Left renal cortex interstitium (tissue), 4 donors: Measurements from ENCODE around the gene FBP1. TPM values are rescaled to one million over a fixed set of nuclear protein-coding genes. Genes with fewer than 3 reads are reported as not detected.
"Not testable (repeated sequence)": the region's sequence is repeated elsewhere in the genome, so short reads cannot be mapped to it uniquely, and the experiment has no call there.

Source experiments
- DNase-seq, 4 donors: peaks; one replicate each; pipeline ENCODE4 v3.0.0-alpha.2; 2013; ENCODE audit warnings: low read depth in 4 of 4, low spot score in 2 of 4, missing footprints in 1 of 4
- polyA plus RNA-seq, 4 donors: library from polyadenylated mRNA; unstranded; fragments of 120-200 nt; gene quantifications; one replicate each; pipeline ENCODE4 v1.2.1, GENCODE V29; 2013; ENCODE audit not compliant: insufficient read length in 4 of 4

Gene FBP1
- polyA plus RNA-seq, 4 donors = 45.4 to 66.0 (median 54.4) TPM

DNA sequence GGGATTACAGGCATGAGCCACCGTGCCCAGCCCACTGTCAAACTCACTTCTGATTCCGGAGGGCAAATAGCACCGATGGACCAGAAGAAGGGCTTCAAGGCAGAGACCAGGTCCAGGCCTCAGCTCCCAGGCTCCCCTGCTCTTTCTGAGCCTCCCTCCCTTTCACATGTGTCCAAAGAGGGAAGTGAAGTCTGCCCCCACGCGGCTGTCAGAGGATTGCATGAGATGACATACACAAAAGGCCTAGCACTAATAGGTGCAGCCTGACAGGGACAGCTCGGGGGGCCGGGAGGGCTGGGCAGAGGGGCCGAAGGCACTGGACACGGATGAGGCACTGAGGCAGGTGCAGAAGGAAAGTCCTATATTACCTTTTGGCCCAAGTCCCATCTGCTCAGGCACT, 16.1 kb downstream of the FBP1 start:
- DNase-seq = no peak

DNA sequence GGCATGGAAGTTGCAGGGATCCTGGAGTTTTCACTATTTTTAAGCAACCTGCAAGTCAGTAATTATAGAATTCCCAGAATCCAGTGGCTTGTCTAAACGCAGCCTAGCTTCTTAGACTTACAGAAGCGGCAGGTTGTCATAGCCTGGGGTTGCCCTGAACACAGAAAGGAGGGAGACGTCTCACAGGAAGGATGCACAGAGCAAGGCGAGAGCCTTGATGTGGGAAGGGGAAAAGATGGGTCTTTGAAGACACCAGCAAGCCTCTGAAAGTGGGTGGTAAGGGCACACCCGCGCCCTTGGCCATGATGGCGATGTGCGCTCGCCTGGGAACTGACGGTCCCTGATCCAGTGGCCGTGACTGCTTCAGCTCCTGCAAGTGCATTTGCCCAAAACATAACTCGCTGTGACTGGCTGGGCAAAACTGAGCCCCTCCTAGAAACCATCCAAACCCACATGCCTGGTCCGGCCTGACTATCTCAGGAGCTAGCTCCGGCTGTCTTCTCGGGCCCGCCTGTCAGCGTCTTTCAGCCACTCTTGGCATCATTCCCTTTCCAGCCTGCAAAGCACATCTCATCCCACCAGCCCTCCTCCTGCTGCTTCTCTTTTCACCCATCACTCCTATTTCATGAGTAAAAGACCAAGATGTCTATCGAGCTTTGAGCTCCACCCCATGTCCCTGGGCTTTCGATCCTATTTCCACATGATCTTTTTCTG, 17.1 kb downstream of the FBP1 start:
- DNase-seq = no peak

DNA sequence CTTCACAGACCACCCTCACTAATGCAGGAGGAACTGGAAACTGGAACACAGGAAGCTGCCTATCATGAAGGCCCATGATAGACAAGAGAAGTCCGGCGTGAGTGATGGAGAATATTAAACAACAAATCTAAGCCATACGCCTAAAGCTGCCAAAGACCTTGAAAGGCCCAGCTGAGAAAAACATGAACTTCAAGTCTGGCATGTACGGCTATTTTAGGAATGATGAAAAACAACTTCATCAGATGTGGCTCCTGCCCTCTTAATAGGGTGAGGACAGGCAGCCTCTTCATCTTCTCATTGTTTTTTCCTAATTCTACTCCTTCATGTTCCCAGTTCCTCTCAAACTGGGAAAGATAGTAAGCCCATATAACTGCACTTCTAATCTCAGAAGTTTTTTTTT, 20.3 kb downstream of the FBP1 start:
- DNase-seq = no peak

DNA sequence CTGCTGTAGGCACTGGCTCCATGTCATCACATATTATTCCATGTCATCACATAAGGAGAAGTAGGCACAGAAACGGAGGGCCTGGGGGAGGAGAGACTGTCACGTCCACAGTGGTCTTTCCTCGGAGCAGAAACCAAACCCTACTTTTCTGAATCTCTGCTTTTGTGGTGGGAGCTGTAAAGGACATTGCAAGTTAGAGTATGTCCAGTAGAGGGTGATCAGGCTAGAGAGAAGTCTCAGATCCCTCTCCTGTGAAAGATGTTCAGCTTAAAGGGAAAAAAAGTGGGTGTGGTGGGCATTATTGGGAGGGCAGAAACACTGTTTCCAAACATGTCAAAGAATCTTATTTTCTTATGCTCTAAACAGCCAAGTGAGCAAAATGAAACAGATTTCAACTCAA, 26.3 kb downstream of the FBP1 start:
- no peak for DNase-seq

DNA sequence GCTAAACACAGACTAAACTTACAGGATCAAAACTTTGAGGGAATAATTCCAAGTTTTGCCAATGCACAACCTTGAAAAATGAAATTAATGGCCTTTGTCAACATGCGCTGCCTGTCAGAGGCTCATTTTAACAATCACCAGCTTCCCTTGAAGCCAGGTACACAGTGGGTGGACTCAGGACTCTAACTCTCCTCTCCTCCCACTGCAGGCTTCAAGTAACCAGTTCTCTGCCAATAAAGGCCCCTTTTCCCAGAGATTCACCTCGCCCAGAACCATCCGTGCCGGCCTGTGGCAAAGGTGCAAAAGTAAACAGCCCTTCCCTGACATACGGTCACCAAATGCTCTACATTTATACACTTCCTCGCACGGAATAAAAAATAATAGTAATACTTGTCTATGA, 27.2 kb downstream of the FBP1 start:
- DNase-seq = no peak

DNA sequence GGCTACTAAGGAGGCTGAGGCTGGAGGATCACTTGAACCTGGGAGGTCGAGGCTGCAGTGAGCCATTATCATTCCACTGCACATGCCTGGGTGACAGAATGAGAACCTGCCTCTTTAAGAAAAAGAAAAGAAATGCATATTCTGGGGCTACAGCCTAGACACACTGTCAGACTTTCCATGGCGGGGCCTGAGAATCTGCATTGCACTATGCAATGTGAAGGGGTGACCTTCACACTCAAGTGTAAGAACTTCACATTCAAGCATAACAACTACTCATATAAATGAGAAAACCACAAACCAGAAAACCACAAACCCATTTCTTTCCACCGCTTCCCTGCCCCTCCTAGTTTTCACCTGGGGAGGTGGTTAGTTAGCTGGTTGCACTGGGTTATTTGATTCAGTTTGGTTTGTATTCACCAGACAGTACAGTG, 27.7 kb downstream of the FBP1 start:
- DNase-seq = no peak

DNA sequence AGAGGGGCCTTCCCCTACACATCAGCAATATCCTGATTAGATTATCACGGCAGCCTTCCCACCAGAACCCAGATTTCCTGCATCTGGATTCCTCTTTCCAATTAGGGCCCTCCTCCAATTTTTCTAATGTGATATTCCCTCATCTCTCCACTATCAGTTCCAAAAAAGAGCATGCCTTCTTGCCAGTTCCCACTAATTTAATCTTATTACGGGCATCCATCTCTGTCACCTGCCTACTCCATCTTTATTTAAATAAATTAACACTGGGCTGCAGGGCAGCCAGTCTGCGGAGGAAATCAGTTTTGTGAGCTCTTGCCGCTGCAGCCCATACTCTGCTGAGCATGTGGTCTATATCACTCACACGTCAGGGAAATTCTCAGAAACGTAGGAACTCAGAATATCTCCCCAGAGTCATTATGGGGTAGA, 29.1 kb downstream of the FBP1 start:
- peak in 1 of 4 donors; percentile 48 for DNase-seq

DNA sequence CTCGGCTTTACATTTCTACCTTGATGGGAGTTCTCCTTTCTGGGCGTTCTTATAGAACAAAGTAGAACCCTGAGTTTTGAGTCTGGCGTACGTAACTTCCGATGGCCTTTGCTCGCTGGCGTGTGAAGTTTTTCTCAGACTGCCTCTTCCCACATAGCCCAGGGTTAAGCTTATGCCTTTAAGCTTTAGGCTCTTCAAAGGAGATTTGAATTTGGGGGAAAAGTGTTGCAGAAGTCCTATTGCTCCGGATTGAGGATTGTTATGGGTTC, 32.0 kb downstream of the FBP1 start:
- no peak for DNase-seq

DNA sequence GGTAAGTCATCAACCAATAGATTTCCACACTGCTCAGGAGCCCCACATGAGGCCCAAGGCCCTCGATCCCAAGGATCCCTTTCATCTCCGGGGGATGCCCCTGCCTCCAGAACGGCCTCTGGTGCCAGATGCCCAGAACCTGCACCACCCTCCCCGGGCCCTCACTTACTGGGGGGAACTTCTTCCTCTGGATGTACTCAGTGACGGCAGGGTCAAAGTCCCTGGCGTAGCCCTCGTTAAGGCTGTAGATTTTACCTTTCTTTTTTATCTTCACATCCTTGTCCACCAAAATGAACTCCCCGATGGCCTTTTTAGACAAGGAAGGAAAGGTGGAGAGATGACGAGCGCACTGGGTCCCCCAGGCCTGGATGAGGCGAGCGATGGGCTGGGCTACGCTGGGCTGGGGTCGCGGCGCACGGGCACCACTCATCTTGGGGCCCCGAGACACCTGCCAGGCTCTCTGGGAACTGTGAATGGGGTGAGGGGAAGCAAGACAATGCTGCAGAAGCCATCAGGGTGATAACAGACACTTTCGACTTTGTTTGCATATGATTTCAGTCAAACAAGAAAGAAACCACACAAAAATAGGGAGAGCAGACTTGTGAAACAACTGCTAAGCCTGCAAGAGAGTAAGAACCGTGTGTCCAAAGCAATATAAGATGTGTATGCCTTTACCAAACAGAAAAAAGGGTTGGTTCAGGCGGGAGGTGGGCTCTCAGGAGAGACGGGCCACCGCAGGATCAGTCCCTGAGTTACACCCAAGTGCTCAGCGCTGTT, 32.5 kb downstream of the FBP1 start:
- no peak for DNase-seq

DNA sequence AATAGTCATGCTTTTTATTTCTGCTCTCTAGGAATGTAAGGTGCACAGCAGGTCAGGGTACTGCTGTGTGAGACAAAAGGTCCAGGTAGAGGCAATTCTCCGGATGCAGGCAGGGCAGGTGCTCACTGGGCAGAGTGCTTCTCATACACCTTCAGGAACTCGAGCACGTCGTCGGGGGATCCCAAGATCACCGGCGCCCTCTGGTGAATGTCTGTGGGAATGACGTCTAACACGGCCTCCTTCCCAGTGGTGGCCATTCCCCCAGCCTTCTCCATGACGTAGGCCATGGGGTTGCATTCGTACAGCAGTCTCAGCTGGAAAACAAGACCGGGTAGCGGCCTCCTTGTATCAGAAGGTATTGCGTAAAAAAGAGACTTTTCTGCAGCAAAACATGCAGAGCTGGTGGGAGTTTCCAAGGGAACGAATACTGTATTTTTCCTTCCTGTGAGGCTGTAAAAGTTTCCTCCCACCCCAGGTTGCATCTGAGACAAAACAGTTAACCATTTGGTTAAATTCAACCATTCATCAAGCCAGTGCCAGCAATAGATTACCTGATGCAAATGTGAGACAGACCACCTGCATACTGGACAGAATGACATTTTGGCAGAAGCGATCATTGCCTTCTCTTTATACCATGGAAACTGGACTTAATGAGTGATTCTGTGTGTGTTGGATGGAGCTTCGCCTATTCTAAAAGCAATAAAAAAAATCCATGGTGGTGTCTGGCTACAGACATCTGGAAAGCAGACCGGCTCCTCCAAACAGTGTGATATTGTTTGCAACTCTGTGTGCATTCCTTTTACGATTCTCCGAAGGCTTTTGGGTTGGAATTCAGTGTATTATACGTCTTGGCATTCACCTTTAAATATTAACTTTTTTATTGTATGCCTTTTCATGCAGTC, 35.8 kb downstream of the FBP1 start:
- DNase-seq = no peak

DNA sequence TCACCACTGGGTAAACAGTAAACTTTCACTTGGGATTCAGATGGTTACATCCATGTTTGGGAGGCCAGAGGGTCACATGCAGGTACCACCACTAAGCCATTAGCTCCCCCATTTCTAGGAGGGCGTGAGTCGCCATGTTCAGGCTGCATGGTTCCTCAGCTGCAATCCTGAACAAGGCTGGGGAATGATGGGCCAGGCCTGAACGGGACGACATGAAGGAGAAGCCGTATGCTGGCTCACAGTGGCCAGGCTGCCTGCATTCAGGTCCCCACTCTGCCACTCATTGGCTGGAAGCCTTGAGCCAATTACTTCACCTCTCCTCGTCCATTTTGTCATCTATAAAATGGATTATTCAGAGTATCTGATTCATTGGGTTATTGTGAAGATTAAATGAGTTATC, 36.7 kb downstream of the FBP1 start:
- DNase-seq = no peak

DNA sequence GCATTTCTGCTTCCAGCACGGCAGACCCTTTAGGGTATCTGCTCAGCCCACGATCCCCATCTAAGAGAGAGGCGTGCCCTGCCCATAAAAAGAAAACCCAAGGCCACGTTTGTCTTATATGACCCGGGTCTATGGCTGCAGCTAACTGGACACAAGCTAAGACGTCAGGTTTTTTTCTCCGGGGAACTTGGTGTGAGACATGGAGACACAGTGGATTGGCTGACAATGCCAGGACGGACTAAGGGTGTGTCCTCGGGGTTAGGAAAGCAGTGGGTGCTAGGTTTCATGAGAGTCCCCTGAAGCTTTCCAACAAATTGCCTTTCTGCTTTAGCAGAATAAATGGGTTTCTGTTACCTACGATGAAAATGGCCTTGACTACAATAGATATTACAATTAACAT, 38.6 kb downstream of the FBP1 start:
- DNase-seq = no peak

DNA sequence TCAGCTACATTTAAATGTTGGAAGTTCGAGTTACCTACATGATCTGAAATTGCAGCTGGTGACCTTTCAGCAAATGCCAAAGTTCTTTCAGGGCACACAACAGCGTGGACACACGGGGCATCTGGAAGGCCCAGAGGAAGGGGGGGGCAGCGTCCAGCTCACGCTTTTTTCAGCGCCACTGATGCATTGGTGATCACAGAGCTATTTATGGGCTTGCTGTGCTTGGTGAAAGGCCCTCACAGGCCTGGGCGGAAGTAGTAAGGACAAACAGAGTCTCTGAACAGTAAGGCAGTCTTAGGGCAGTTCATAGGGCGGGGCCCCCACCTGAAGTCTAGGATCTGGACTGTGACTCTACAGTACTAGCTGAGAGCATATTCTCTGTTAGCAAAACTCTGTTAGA, 39.1 kb downstream of the FBP1 start:
- DNase-seq = no peak

DNA sequence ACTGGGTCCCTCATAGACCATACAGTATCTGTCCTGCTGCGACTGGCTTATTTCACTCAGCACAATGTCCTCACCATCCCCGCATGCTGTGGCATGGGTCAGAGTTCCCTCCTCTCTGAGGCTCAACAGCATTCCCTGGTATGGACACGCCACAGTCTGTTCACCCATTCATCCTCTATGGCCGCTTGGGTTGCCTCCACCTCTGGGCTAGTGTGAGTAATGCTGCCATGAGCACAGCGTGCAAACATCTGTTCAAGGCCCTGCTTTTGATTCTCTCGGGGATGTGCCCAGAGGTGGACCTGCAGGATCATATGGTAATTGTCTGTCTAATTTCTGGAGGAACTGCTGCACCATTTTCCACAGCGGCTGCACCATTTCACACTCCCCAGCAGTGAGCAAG, 40.2 kb downstream of the FBP1 start:
- DNase-seq = no peak

DNA sequence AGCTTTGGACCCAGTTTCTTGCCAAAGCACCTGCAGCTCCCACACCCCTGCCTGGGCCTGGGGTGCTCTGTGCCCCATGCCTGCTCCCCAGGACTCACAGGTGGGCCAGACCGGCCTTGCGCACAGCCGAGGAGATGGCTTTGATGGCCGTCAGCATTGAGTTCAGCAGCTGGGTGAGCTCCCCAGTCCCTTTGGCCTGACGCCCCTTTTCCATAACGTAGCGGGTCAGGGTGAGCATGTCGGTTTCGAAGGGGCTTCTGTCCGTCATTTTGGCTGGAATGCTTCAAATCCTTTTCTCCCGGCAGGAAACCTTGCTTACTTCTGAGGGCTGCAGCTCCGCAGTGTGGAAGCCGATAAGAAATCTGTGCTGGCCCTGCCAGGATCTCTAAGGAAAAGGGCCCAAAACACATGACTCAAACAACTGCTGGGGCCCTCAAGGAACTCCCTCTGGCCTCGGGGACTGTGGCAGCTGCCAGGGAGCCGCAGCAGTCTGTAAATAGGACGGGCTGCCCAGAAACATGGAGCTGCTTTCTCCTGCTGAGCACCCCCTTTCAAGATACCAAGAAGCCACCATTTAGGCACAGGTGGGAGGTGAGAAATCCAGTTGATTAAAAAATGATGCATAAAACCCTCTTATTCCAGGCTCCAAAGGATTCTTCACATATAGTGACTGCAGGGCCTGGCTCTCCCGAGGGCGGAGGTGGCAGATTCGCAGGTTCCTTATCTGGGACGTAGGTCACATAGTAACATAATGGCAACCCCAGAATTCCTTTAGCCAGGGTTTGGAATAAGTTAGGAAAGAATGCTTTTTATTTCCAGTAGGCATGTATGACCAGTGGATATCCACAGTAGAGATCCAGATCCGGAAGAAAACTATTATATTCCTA, 45.6 kb downstream of the FBP1 start, which contains the start of gene FBP2:
Gene FBP2, minus strand, starts transcription at position 366 of the 887 bp plus-strand sequence. Its CDS starts 98 bp downstream, at position 268.
- no peak for DNase-seq

DNA sequence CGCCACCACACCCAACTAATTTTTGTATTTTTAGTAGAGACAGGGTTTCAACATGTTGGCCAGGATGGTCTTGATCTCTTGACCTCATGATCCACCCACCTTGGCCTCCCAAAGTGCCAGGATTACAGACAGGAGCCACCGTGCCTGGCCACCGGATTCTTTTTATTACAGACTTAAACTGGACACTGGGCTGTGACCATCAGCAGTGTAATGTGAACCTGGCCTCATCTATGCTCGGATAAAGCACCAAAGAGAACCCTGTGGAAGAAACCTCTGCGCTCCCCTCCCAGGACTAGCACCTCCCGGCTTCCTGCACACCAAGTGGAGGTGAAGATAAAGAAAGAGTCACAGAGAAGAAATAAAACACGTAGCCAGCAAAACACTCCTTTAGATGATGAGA, 46.6 kb downstream of the FBP1 start:
- not testable (repeated sequence) for DNase-seq

DNA sequence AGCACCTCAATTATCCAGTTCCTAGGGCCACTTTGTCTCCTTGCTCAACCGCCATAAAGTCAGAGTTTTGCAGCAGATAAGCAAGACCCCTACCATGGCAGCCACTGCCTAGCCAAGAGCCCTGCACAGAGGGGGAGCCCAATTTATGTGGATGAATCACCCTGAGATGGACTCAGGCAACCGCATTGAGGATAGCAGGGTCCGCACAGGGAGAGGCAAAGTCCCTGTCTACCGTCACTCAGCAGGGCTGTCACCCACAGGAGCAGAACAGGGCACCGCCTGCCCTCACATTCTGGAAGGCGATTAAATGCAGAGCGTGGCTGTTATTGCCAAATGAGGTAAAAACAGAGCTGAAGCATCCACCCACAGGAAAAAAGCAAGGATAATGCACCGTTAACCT, 47.4 kb downstream of the FBP1 start:
- no peak for DNase-seq

DNA sequence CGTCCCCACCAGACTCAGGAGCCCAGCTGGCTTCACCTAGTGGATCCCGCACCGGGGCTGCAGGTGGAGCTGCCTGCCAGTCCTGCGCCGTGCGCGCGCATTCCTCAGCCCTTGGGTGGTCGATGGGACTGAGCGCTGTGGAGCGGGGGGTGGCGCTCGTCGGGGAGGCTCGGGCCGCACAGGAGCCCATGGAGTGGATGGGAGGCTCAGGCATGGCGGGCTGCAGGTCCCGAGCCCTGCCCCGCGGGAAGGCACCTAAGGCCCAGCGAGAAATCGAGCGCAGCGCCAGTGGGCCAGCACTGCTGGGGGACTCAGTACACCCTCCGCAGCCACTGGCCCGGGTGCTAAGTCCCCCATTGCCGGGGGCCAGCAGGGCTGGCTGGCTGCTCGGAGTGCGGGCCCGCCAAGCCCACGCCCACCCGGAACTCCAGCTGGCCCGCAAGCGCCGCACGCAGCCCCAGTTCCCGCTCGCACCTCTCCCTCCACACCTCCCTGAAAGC, 48.2 kb downstream of the FBP1 start:
- not testable (repeated sequence) for DNase-seq

DNA sequence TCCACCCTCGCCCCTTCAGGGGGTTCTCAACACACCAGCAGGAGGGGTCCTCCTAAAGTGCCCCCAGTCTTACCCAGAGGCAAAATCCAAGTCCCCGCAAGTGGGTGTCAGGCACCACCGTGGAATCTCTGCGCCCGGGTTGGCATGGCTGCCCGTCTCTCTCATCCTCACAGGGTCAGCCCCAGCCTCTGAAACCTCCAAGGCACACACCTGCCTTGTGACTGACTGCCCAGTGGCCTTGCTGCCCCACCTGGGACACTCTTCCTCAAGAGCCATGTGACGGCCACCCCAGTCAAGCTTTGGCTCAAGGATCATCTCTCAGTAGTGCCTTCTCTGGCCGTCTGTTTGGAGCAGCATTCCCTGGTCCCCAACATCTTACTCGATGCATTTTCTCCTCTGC, 50.6 kb downstream of the FBP1 start:
- DNase-seq = no peak

DNA sequence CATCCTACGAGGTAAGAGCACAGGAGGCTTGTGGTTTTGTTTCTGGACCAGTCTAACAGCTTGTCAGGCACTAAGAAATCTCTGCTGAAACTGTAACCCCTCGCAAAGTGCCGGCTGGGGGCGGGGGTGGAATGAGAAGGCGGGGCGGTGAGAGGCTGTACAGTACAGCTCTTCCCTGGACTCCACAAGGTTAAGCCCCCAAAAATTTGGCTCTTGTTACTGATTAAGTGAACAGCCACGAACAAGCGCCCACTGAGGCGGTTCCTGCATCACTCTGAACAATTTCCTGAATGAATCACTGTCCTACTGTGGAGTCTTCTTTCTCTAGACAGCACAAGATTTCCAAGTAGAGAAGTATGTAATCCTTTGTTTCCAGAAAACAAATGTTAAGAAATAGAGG, 52.5 kb downstream of the FBP1 start:
- no peak for DNase-seq
